Measurements from ENCODE around the gene LDLRAD1.

DNA sequence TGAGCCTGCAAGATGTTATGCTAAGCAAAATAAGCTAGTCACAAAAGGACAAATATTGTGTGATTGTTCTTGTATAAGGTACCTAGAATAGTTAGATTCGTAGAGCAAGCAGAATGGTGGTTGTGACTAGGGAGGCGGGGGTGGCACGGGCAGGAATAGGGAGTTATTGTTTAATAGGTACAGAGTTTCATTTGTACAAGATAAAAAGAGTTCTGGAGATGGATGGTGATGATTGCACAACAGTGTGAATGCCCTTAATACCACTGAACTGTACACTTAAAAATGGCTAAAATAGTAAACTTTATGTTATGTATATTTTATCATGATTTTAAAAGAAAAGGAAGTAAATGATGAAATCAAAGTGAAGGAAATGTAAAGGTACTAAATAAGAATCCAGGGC lies 51.2 kb downstream of the LDLRAD1 start:
- TF ChIP-seq, protein P1, sequence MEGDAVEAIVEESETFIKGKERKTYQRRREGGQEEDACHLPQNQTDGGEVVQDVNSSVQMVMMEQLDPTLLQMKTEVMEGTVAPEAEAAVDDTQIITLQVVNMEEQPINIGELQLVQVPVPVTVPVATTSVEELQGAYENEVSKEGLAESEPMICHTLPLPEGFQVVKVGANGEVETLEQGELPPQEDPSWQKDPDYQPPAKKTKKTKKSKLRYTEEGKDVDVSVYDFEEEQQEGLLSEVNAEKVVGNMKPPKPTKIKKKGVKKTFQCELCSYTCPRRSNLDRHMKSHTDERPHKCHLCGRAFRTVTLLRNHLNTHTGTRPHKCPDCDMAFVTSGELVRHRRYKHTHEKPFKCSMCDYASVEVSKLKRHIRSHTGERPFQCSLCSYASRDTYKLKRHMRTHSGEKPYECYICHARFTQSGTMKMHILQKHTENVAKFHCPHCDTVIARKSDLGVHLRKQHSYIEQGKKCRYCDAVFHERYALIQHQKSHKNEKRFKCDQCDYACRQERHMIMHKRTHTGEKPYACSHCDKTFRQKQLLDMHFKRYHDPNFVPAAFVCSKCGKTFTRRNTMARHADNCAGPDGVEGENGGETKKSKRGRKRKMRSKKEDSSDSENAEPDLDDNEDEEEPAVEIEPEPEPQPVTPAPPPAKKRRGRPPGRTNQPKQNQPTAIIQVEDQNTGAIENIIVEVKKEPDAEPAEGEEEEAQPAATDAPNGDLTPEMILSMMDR (IDR thresholded peaks at IDR 0.05; ENCODE audit: poor library complexity, severe bottlenecking) = no peak
- TF ChIP-seq, protein P2, sequence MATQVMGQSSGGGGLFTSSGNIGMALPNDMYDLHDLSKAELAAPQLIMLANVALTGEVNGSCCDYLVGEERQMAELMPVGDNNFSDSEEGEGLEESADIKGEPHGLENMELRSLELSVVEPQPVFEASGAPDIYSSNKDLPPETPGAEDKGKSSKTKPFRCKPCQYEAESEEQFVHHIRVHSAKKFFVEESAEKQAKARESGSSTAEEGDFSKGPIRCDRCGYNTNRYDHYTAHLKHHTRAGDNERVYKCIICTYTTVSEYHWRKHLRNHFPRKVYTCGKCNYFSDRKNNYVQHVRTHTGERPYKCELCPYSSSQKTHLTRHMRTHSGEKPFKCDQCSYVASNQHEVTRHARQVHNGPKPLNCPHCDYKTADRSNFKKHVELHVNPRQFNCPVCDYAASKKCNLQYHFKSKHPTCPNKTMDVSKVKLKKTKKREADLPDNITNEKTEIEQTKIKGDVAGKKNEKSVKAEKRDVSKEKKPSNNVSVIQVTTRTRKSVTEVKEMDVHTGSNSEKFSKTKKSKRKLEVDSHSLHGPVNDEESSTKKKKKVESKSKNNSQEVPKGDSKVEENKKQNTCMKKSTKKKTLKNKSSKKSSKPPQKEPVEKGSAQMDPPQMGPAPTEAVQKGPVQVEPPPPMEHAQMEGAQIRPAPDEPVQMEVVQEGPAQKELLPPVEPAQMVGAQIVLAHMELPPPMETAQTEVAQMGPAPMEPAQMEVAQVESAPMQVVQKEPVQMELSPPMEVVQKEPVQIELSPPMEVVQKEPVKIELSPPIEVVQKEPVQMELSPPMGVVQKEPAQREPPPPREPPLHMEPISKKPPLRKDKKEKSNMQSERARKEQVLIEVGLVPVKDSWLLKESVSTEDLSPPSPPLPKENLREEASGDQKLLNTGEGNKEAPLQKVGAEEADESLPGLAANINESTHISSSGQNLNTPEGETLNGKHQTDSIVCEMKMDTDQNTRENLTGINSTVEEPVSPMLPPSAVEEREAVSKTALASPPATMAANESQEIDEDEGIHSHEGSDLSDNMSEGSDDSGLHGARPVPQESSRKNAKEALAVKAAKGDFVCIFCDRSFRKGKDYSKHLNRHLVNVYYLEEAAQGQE (IDR thresholded peaks at IDR 0.05; ENCODE audit: borderline replicate concordance) = no peak
- TF ChIP-seq POLR2AphosphoS5 (IDR thresholded peaks at IDR 0.05) = no peak

Data from neural cell (in vitro differentiated cells).